ENCODE results near the gene ARHGAP45. TPM values are rescaled to one million over a fixed set of nuclear protein-coding genes. Genes with fewer than 3 reads are reported as not detected.

The ARHGAP45 gene
- total RNA-seq, 2 experiments from 2014 or later, result 433 to 445 TPM

Other genes starting within 250 kb of the ARHGAP45 start
- not detected for gene PLPPR3, start 245.2 kb upstream of the ARHGAP45 start, total RNA-seq
- gene AZU1, start 239.3 kb upstream of the ARHGAP45 start, total RNA-seq, result not detected
- gene PRTN3, start 226.2 kb upstream of the ARHGAP45 start, total RNA-seq, result not detected
- not detected for gene ELANE, start 214.9 kb upstream of the ARHGAP45 start, total RNA-seq
- gene CFD, start 207.5 kb upstream of the ARHGAP45 start, total RNA-seq, result 1 to 10 TPM; 2.1 to 2.2 TPM
- 10 to 100 TPM; 55.9 to 60.4 TPM for gene MED16, start 174.0 kb upstream of the ARHGAP45 start, total RNA-seq
- gene RNU6-9, start 173.7 kb upstream of the ARHGAP45 start, total RNA-seq, result not detected
- gene R3HDM4, start 153.9 kb upstream of the ARHGAP45 start, total RNA-seq, result 10 to 100 TPM; 75.9 to 76.7 TPM
- 1 to 10 TPM in 1 of 2 experiments, under 1 TPM in 1; 0.55 to 1.1 TPM for gene KISS1R, start 149.8 kb upstream of the ARHGAP45 start, total RNA-seq
- 10 to 100 TPM; 26.7 to 27.7 TPM for gene ARID3A, start 141.1 kb upstream of the ARHGAP45 start, total RNA-seq
- gene WDR18, start 82.8 kb upstream of the ARHGAP45 start, total RNA-seq, result 10 to 100 TPM; 51.5 to 53.0 TPM
- gene GRIN3B, start 66.7 kb upstream of the ARHGAP45 start, total RNA-seq, result not detected
- gene TMEM259, start 46.0 kb upstream of the ARHGAP45 start, total RNA-seq, result 100 to 1,000 TPM; 153 to 160 TPM
- not detected for gene RNU6-2, start 45.6 kb upstream of the ARHGAP45 start, total RNA-seq
- 100 to 1,000 TPM; 417 to 455 TPM for gene CNN2, start 40.6 kb upstream of the ARHGAP45 start, total RNA-seq
- 10 to 100 TPM; 76.6 to 77.5 TPM for gene ABCA7, start 27.1 kb upstream of the ARHGAP45 start, total RNA-seq
- 100 to 1,000 TPM; 176 to 177 TPM for gene POLR2E, start 28.2 kb downstream of the ARHGAP45 start, total RNA-seq
- 100 to 1,000 TPM; 174 to 177 TPM for gene GPX4, start 36.8 kb downstream of the ARHGAP45 start, total RNA-seq
- gene SBNO2, start 107.1 kb downstream of the ARHGAP45 start, total RNA-seq, result 10 to 100 TPM; 58.6 to 70.5 TPM
- gene STK11, start 138.6 kb downstream of the ARHGAP45 start, total RNA-seq, result 10 to 100 TPM; 68.8 to 70.8 TPM
- under 1 TPM in 1 of 2 experiments, not detected in 1; 0.10 TPM for gene CBARP, start 170.8 kb downstream of the ARHGAP45 start, total RNA-seq
- 100 to 1,000 TPM; 209 to 222 TPM for gene ATP5F1D, start 174.6 kb downstream of the ARHGAP45 start, total RNA-seq
- gene MIDN, start 181.4 kb downstream of the ARHGAP45 start, total RNA-seq, result 10 to 100 TPM; 88.4 to 94.3 TPM
- 100 to 1,000 TPM; 172 to 195 TPM for gene CIRBP, start 202.2 kb downstream of the ARHGAP45 start, total RNA-seq
- 10 to 100 TPM; 57.1 TPM for gene FAM174C, start 208.4 kb downstream of the ARHGAP45 start, total RNA-seq
- gene EFNA2, start 218.7 kb downstream of the ARHGAP45 start, total RNA-seq, result not detected

All from activated CD8-positive, alpha-beta T cell treated with anti-CD3 and anti-CD28 coated beads, Interleukin-2, amount 10 ng/mL, durations not matched to agents 7 days and 5 days (primary cell).